H1 (cell line): ENCODE measurements around the gene SMIM44. TPM values are rescaled to one million over a fixed set of nuclear protein-coding genes. Genes with fewer than 3 reads are reported as not detected.

ENCODE experiments used
- SAP30 ChIP-seq: fragments of 300-600 bp; sonication (generic); IDR thresholded peaks from 2 replicates; pipeline ENCODE4 v1.7.1; 2012; ENCODE audit warnings: low read length, moderate library complexity, mild to moderate bottlenecking, inconsistent platforms; ENCODE audit not compliant: insufficient read depth, insufficient replicate concordance
- TCF12 ChIP-seq: IDR thresholded peaks from 2 replicates; pipeline ENCODE4 v1.6.1; 2011; ENCODE audit warnings: low read depth, mild to moderate bottlenecking, low read length
- polyA plus RNA-seq, 7 experiments: library from polyadenylated mRNA; depleted of rRNA in 3 of 7; stranded (reverse) in 5 of 7; unstranded in 2 of 7; fragments of >200 nt in 5 of 7; fragments of 200-250 nt in 2 of 7; gene quantifications; 1 replicate in 5 of 7; 2 replicates in 1 of 7; 4 replicates in 1 of 7; pipeline versions ENCODE4 v1.2.1 to v1.2.3, GENCODE V29; 2011 to 2013; ENCODE audit warnings: missing spikeins in 2 of 7, mixed read lengths in 2 of 7
- total RNA-seq: library from RNA; stranded (reverse); fragmentation: NEBNext Ultra II Directional; extraction: Animal tissue kit (Norgen Biotek cat#: 25700); gene quantifications from 2 replicates; pipeline ENCODE4 v1.2.1, GENCODE V29; 2021
- TF ChIP-seq, protein P1 (sequence below): IDR thresholded peaks from 2 replicates; pipeline ENCODE4 v1.6.1; 2012; ENCODE audit warnings: low read length, inconsistent platforms

The SMIM44 gene
- total and polyA plus RNA-seq, 2 of the 8 experiments (the other 6 are each of a cell fraction or from before 2014, with no cell fraction given), result not detected

GRCh38 chr19:3507371-3508120 is 24.3 kb upstream of the SMIM44 start (continued):
- TF ChIP-seq, protein P1, sequence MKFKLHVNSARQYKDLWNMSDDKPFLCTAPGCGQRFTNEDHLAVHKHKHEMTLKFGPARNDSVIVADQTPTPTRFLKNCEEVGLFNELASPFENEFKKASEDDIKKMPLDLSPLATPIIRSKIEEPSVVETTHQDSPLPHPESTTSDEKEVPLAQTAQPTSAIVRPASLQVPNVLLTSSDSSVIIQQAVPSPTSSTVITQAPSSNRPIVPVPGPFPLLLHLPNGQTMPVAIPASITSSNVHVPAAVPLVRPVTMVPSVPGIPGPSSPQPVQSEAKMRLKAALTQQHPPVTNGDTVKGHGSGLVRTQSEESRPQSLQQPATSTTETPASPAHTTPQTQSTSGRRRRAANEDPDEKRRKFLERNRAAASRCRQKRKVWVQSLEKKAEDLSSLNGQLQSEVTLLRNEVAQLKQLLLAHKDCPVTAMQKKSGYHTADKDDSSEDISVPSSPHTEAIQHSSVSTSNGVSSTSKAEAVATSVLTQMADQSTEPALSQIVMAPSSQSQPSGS, result no peak
- TF ChIP-seq SAP30, result peak; percentile 25
- no peak for TF ChIP-seq TCF12
